ENCODE measurements around the gene BCAR3. TPM values are rescaled to one million over a fixed set of nuclear protein-coding genes. Genes with fewer than 3 reads are reported as not detected.

Gene BCAR3
- total RNA-seq: under 1 TPM; 0.66 to 0.72 TPM

DNA sequence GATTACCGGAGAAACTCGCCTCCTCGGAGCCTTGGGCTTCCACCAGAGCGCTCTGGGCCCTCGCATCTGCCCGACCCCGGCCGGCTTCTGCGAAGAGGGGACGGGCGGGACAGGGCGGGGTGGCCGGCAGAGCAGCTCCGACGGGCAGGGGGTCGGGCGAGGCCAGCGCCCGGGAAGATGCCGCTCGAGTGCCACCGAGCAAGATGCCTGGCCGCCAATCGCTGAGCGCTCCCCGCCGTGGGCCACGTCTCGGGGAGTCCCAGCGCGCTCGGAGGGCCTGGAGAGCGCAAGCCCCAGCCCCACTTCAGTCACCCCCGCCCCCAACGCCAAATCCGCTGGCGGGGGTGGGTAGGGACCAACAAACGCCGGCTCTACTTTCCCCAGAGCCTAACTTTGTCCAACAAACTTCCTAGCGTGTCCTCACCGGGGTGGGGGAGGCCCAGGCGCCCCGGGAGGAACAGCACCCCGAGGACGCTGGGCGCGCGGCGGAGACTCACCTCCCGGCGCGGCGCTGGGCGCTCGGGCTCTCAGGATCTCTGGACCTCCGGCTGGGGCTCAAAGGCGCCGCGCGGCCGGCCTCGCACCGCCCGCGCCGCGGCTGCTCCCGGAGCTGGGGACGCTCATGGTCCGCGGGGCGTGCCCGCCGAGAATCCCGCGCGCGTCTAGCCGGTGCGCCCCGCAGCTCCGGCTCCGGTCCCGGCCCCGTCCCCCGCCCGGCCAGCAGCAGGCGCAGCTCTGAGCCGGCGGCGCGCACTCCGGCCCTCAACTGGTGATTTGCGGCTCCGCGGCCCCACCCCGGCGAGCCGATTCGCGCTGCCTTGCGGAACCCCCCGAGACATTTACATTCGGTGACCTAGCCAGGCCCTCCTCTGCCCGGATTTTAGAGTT is at the start of gene BCAR3:
TSS of gene BCAR3 (minus strand) at position 737 of the 888 bp plus-strand sequence. CDS start 6,907 bp downstream, outside the sequence.
- Mint-ChIP-seq H3K27ac (no peak within 1 kb of the TSS), H3K36me3 (no peaks in the 10 kb centered on the region), H3K27me3 (peaks cover 69% of the 10 kb centered on the region)

DNA sequence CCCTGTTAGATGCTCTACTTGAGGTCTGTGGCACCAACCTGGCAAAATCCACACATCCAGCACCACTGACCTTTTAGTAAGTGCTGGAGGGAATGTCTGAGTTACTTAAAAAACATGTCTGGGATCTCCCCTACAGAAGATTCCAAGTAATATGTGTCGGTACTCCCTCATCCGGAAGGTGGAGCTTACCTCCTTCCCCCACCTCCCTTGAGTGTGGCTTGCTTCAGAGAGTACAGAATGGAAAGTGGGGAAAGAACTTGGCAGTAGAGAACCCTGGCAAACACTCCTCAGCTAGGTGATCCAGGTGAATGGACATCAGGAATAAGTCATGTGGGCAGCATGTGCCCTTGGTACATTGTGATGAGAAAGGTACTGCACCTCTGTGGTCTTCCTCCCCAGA is 49.0 kb upstream of the BCAR3 start:
- no peak overlapping the region for H3K4me3 Mint-ChIP-seq
- no peak for DNase-seq
- H3K4me1 Mint-ChIP-seq: no peaks in the 10 kb centered on the region
- H3K27me3 Mint-ChIP-seq: no peaks in the 10 kb centered on the region
- H3K9me3 Mint-ChIP-seq: no peaks in the 10 kb centered on the region
- H3K36me3 Mint-ChIP-seq: no peaks in the 10 kb centered on the region
- H3K27ac Mint-ChIP-seq: no peak overlapping the region

More for the DNA sequence above, at the start of gene BCAR3:
- Mint-ChIP-seq H3K4me3 (peak within 1 kb of the TSS; percentile 70), H3K4me1 (peaks cover 9% of the 10 kb centered on the region), H3K9me3 (no peaks in the 10 kb centered on the region)
- peak; percentile 47 for DNase-seq

DNA sequence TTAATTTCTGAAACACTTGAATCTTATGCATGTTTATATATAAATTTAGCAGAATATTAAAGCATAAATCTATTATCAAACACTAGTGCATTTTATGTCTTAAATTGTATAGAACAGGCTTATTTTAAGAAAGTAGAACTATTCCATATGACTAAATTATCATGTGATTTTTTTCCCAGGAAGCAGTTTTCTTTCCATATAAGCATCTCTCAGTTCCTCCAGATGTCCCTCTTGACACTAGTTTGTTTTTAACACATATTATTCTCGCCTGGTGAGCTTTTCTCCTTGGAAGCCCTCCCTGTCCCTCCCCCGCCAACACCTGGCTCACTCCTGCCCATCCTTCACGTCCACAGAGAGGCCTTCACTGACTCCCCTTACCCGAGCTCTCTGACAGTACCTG is 48.3 kb upstream of the BCAR3 start:
- H3K27me3 Mint-ChIP-seq: no peaks in the 10 kb centered on the region
- H3K4me1 Mint-ChIP-seq: no peaks in the 10 kb centered on the region
- no peak for DNase-seq
- H3K4me3 Mint-ChIP-seq: no peak overlapping the region
- no peaks in the 10 kb centered on the region for H3K9me3 Mint-ChIP-seq
- no peak overlapping the region for H3K27ac Mint-ChIP-seq
- no peaks in the 10 kb centered on the region for H3K36me3 Mint-ChIP-seq

DNA sequence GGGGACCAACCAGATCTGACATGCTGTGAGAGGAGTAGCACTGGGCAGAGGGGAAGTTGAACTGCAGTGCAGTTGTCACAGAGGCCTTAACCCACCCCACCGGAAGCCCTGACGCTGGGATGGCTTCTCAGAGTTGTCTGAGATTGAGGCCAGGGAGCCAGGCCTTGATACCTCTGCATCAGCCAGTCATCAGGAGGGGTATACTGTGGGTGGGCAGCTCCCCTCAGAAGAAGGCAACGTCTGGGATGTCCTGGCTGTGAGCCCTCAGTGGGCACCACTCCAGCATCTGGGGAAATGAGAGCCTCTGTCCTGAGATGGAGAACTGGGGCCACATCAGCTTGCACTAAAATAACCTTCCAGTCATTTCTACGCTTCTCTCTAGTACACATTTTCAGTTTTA is 47.9 kb upstream of the BCAR3 start:
- Mint-ChIP-seq H3K9me3 (no peaks in the 10 kb centered on the region), H3K4me1 (no peaks in the 10 kb centered on the region), H3K4me3 (no peak overlapping the region), H3K36me3 (no peaks in the 10 kb centered on the region), H3K27ac (no peak overlapping the region), H3K27me3 (no peaks in the 10 kb centered on the region)
- no peak for DNase-seq

DNA sequence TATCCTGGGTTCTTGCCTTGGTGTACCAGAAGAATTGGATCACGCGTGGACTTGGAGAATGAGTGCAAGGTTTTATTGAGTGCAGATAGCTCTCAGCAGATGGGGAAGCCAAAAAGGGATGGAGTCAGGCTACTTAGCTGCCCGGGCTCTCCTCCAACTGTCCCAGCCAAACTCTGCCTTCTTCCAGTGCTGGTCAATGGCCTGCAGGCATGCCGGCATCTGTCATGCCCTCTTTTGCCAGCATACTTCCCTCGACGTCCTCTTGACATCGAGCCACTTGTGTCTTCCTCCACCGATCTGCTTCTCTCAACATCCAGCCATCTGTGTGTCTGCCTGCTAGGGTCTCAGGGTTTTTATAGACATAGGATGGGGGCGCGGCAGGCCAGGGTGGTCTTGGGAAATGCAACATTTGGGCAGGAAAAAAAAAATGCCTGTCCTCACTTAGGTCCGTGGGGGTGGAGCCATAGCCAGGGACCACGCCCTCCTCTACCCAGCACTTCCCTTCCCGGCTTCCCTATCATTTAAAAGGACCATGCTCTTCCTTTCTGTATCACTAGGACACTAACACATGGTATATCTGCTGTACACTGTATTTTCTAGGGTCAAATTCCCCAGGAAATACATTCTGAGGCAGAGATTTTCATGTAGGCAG is 47.0 kb upstream of the BCAR3 start:
- H3K4me3 Mint-ChIP-seq: no peak overlapping the region
- H3K27me3 Mint-ChIP-seq: no peaks in the 10 kb centered on the region
- no peak overlapping the region for H3K27ac Mint-ChIP-seq
- DNase-seq: no peak
- H3K36me3 Mint-ChIP-seq: no peaks in the 10 kb centered on the region
- no peaks in the 10 kb centered on the region for H3K4me1 Mint-ChIP-seq
- H3K9me3 Mint-ChIP-seq: no peaks in the 10 kb centered on the region

DNA sequence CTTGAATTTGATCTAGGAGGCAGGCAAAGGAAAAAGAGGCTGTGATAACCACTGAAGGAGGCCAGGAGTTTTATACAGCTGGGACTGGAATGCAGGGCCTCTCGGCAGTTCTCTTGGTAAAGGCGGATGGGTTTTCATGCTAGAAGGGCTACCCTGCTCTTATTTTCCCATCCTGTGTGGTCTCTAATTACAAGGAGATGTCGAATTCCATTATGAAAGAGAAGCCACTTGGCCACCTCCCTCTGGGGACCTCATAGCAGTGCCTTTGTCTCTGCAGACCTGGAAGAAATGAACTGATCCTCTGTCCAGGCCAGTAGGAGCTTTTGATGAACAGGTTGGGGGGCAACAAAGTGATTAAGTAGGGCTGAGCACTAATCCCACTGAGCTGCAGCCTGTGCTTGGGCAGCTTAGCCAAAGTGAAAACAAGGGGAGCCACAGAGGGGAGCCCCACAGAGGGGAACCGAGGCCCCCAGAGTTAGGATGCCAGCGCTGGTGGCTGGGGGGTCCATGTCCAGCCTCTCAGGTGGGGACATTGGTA is 42.2 kb upstream of the BCAR3 start:
- H3K36me3 Mint-ChIP-seq: no peaks in the 10 kb centered on the region
- no peak overlapping the region for H3K4me3 Mint-ChIP-seq
- H3K4me1 Mint-ChIP-seq: no peaks in the 10 kb centered on the region
- no peaks in the 10 kb centered on the region for H3K9me3 Mint-ChIP-seq
- no peaks in the 10 kb centered on the region for H3K27me3 Mint-ChIP-seq
- H3K27ac Mint-ChIP-seq: no peak overlapping the region
- no peak for DNase-seq

DNA sequence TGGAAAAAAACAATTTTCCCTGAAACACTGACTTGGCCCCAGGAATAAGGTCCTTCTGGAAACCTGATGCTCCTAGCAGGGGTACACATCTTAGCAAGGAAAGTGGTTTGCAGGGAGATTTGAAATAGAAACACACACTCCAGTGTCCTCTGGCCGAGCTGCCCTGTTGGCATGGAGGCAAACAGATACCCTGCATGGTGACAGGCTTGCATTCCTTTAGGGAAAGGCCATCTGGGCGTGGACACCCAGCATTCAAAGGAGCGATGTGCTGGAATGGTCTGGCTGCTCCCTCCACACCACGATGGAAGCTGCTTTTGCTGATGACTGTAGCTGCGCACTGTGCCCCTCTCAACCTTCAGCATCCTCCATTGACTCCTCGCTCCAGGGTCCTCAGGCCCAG is 41.5 kb upstream of the BCAR3 start:
- H3K4me3 Mint-ChIP-seq: no peak overlapping the region

DNA sequence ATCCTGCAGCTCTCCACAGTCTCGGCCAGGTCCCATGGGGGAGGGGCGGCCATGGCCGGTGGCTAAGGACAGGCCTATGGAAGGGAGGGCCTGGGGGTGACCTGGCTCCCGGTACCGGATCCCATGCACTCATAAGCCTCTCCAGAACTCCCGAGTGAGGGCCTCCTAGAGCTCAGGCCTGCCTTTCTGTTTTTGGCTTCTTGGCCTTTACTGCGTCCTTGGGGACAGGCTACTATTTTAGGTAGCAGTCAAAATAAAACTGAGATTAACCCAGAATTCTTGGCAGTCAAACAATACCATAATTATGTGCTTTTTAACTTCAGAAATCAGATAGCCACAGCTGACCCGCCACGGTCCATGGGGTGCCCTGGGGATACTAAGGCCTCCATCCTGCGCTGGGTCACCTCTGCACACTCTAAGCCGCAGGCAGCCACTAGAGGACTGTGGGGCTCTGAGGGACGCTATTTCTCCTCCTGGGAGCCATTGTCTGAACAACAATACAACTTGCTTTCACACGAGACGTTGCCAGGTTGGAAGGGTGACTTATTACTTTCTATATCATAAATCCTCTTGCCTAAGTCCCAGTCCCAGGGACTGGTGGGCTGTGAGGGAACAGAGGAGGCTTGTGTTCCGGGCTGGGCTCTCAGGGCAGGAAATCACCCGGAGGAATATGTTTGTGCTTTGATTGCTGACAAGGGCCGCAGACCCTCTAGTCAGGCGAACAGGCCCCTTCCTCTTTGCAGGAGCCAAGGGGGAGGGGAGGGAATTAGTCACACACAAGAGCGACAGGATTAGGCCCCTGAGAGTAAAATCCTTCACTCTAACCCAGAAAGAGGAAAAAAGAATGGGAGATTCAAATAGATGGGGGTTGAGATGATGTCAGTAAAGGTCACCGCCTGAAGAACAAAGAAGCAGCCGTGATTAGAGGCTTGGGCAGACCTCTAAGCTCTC is 40.7 kb upstream of the BCAR3 start:
- Mint-ChIP-seq H3K4me1 (no peaks in the 10 kb centered on the region), H3K27ac (peak overlapping the region; percentile 34), H3K36me3 (no peaks in the 10 kb centered on the region), H3K4me3 (no peak overlapping the region), H3K27me3 (no peaks in the 10 kb centered on the region), H3K9me3 (peaks cover 3% of the 10 kb centered on the region)
- DNase-seq: no peak

More for the DNA sequence above, 41.5 kb upstream of the BCAR3 start:
- H3K27ac Mint-ChIP-seq: no peak overlapping the region
- H3K9me3 Mint-ChIP-seq: no peaks in the 10 kb centered on the region
- no peaks in the 10 kb centered on the region for H3K4me1 Mint-ChIP-seq
- DNase-seq: no peak
- H3K36me3 Mint-ChIP-seq: no peaks in the 10 kb centered on the region
- H3K27me3 Mint-ChIP-seq: no peaks in the 10 kb centered on the region

DNA sequence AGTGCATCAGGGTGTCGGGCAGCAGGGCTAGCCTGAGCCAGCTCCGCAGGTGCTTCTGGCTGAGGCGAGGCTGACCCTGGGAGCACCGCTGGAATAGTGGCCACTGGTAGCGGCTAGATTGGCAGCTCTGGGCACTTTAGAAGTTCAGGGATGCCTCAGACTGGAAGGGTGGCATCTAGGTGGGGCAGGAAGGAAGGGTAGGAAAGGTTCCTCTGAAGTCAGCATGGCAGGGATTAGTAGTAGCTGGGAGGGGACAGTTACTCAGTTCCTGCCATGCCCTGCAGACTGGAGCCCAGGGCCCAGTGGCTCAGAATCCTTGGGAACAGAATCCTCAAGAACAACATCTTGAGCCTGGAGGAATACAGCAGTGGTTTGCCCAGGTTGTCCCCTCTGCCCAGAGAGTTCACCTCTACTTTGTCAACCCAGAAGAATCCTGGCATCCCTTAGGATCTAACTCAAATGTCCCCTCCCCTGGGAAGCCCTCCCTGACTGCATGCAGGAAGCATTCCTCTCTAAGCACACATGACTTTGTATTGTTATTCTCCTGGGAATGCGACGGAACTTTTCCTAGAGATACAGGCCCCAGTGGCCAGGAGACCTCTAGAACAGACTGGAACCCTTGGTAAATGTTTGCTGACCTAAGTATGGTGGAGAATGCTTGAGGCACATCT is 39.5 kb upstream of the BCAR3 start:
- Mint-ChIP-seq H3K4me3 (no peak overlapping the region), H3K27me3 (no peaks in the 10 kb centered on the region), H3K4me1 (peaks cover 4% of the 10 kb centered on the region), H3K36me3 (peaks cover 8% of the 10 kb centered on the region), H3K9me3 (peaks cover 6% of the 10 kb centered on the region), H3K27ac (no peak overlapping the region)
- DNase-seq: no peak

DNA sequence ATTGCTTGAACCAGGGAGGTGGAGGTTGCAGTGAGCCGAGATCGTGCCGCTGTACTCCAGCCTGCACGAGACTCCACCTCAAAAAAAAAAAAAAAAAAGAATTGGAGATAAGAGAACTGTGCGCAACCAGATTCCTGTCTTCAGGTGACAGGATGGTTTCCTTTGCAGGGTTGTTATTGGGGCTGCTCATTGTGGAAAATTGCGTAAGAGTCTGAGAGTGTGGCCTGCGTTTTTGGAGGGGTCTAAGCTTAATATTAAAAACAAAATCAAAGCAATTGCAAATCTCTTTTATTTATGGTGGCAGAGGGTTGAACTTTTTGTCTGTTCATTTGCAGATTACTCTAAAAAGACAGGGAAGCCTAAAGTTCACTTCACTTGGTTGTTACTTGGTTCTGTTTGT is 36.0 kb upstream of the BCAR3 start:
- Mint-ChIP-seq H3K4me3 (no peak overlapping the region), H3K9me3 (peaks cover 6% of the 10 kb centered on the region), H3K27me3 (peaks cover 3% of the 10 kb centered on the region), H3K4me1 (peaks cover 14% of the 10 kb centered on the region), H3K36me3 (peaks cover 8% of the 10 kb centered on the region), H3K27ac (no peak overlapping the region)
- no peak for DNase-seq

DNA sequence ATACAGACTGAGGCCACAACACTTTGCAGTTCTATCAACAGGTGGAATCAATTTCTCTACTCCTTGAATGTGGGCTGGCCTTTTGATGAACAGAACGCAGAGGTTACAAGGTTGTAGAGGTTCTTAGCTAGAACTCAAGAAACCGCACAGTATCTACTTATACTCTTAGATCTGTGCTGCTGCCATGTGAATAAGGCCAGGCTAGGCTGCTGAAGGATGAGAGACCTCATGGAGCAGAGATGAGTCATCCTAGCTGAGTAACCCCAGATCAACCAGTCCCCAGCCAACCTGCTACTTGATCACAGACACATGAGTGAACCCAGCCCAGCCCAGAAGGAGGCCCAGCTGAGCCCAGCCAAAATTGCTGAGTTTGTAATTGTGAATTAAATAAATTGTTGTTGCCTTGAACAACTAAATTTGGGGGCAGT is 35.3 kb upstream of the BCAR3 start:
- Mint-ChIP-seq H3K4me1 (peaks cover 14% of the 10 kb centered on the region), H3K9me3 (peaks cover 6% of the 10 kb centered on the region), H3K27ac (no peak overlapping the region), H3K4me3 (no peak overlapping the region), H3K36me3 (peaks cover 8% of the 10 kb centered on the region), H3K27me3 (peaks cover 3% of the 10 kb centered on the region)
- DNase-seq: peak; percentile 18

DNA sequence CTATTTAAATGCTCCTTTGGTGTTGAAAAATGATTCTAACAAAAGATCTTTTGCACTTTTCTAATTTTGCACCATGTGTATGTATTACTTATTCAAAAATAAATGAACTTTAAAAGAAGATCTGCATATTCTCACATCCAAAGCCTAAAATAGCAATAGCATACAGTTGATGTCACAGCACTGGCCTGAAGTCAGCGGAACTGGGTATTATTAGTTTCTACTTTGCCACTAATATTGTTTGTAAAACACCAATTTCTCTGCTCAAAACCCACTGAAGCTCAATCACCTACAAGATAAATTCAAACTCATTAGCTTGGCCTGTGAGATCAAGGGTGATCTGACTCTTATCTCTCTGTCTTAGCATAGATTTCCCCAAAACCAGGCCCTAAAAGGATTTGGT is 34.5 kb upstream of the BCAR3 start:
- Mint-ChIP-seq H3K27me3 (peaks cover 3% of the 10 kb centered on the region), H3K4me3 (no peak overlapping the region), H3K36me3 (peaks cover 8% of the 10 kb centered on the region), H3K4me1 (peaks cover 14% of the 10 kb centered on the region), H3K9me3 (peaks cover 6% of the 10 kb centered on the region), H3K27ac (no peak overlapping the region)
- no peak for DNase-seq

DNA sequence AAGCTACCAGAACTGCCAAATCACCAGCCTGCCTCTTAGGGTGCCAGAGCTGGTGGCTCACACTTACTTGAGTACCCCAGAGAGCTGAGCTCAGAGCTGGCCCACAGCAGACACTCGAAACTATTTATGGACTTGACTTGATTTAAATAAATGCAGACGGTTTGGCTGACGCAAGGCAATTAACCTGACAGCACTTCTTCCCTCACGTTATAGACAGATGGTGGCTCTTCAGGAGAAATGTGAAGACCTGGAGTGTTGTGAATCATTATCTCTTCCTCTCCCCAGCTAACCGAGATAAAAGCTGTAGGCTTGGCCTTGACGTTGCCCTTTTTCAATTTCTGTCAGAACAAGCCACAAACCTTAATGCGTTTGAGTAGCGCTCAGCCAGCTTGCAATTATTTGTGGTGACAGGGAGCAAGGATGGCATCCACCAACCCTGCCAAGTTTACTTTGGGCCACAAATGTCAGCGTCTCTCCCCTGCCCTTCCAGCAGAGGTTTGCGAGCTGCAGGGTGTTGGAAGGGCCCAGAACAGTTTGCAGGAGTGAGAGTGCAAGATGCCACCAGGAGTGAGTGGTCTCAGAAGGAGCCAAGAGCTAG is 34.0 kb upstream of the BCAR3 start:
- H3K27me3 Mint-ChIP-seq: peaks cover 3% of the 10 kb centered on the region
- peaks cover 8% of the 10 kb centered on the region for H3K36me3 Mint-ChIP-seq
- peaks cover 6% of the 10 kb centered on the region for H3K9me3 Mint-ChIP-seq
- H3K4me1 Mint-ChIP-seq: peaks cover 14% of the 10 kb centered on the region
- DNase-seq: no peak
- H3K27ac Mint-ChIP-seq: no peak overlapping the region
- H3K4me3 Mint-ChIP-seq: no peak overlapping the region

DNA sequence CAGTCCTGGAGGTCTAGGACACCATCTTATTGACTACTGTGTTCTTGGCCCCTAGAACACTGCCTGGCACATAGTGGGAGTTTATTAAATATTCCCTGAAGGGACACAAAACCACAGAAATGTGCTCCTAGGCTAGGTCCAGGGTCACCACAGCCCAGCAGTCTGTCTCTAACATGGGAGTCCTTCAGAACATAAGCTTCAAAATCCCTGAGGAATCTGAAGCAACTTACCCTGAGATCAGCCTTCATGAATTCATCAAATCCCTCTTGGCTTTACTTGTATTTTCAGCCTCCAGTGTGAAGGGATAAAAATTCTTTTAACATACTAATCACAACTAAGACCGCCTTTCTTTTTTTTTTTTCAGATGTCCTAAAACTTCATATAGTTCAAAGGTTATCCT is 32.7 kb upstream of the BCAR3 start:
- H3K27ac Mint-ChIP-seq: no peak overlapping the region
- no peak for DNase-seq
- peaks cover 6% of the 10 kb centered on the region for H3K9me3 Mint-ChIP-seq
- H3K4me1 Mint-ChIP-seq: peaks cover 15% of the 10 kb centered on the region
- H3K36me3 Mint-ChIP-seq: peaks cover 8% of the 10 kb centered on the region
- no peak overlapping the region for H3K4me3 Mint-ChIP-seq
- peaks cover 3% of the 10 kb centered on the region for H3K27me3 Mint-ChIP-seq
